AG04449 (cell line): ENCODE data around the gene ANTXR2.

Source experiments
- CTCF ChIA-PET: fragments of 350-600 bp; formaldehyde crosslinking; extraction: SDS; loops from one replicate; lab custom pipeline; 2021; ENCODE audit warnings: antibody characterized with exemption; lab: Yijun Ruan, JAX
- POLR2A ChIA-PET: fragments of 400-600, 350-600 bp; formaldehyde crosslinking; extraction: SDS; loops from one replicate; lab custom pipeline; 2020; ENCODE audit warnings: antibody characterized with exemption, inconsistent platforms; lab: Yijun Ruan, JAX
- DNase-seq: peaks from one replicate; pipeline ENCODE4 v3.0.0-alpha.2; 2010; ENCODE audit warnings: low read depth, low spot score
- H3K4me3 ChIP-seq: 2 replicates; pipeline ENCODE4 v1.5.1; 2011; ENCODE audit warnings: low read depth, mild to moderate bottlenecking, control low read depth, low read length
- TF ChIP-seq, protein P1 (sequence below): IDR thresholded peaks from one replicate; pipeline ENCODE4 v1.5.1; 2011; ENCODE audit warnings: mild to moderate bottlenecking, moderate library complexity, low read length, control low read depth, inconsistent platforms; ENCODE audit not compliant: insufficient read depth; ENCODE audit errors: missing control alignments

The ANTXR2 gene

DNA sequence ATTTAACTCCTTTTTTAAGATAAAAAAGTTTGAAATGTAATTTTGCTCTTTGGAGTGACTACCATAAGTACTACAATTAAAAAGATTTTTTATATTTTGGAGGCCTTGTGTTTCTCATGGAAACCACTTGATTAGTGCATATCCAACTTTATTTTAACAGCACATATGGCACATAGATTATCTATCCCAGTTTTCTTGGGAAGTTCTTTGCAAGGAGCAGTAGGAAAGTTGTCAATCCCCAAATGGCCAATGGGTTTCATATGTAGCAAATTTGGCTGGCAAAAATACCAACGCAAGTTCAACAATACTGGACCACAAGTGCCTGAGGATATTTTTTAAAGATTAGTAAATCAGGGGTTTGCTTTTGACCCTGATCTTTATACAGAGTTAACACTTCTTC, 15.4 kb upstream of the ANTXR2 start:
- POLR2A ChIA-PET = no interaction called here
- CTCF ChIA-PET = interaction anchor here (1.0 kb wide), 1 partner anchor 37 kb away, joined by 4 read pairs; no protein-coding TSS in a partner anchor
- DNase-seq = no peak
- TF ChIP-seq, protein P1, sequence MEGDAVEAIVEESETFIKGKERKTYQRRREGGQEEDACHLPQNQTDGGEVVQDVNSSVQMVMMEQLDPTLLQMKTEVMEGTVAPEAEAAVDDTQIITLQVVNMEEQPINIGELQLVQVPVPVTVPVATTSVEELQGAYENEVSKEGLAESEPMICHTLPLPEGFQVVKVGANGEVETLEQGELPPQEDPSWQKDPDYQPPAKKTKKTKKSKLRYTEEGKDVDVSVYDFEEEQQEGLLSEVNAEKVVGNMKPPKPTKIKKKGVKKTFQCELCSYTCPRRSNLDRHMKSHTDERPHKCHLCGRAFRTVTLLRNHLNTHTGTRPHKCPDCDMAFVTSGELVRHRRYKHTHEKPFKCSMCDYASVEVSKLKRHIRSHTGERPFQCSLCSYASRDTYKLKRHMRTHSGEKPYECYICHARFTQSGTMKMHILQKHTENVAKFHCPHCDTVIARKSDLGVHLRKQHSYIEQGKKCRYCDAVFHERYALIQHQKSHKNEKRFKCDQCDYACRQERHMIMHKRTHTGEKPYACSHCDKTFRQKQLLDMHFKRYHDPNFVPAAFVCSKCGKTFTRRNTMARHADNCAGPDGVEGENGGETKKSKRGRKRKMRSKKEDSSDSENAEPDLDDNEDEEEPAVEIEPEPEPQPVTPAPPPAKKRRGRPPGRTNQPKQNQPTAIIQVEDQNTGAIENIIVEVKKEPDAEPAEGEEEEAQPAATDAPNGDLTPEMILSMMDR = no peak
- no peak overlapping the region for H3K4me3 ChIP-seq

DNA sequence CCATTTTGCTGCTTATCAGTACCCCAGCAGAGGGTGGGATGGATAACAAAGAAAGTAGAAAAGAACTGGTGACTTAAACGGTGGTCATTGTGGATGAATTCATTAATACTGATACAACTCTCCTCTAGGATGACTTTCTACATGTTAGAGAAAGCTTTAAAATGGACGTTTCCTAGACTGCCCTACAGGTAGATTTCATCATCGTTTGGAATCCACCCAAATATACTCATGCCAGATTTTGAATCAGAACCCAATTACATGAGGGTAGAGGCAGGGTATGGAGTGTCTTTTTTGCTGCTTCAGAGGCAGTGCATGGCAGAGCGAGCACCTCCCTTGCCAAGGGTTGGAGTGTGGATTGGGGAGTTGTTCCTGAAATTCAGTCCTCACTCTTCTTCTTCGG, 13.3 kb upstream of the ANTXR2 start:
- DNase-seq = no peak
- TF ChIP-seq, protein P1 = no peak
- no peak overlapping the region for H3K4me3 ChIP-seq
- ChIA-PET CTCF (interaction anchor here (1.7 kb wide), 1 partner anchor 13 kb away, joined by 4 read pairs; the partner anchor contains the start of gene ANTXR2), POLR2A (no interaction called here)

DNA sequence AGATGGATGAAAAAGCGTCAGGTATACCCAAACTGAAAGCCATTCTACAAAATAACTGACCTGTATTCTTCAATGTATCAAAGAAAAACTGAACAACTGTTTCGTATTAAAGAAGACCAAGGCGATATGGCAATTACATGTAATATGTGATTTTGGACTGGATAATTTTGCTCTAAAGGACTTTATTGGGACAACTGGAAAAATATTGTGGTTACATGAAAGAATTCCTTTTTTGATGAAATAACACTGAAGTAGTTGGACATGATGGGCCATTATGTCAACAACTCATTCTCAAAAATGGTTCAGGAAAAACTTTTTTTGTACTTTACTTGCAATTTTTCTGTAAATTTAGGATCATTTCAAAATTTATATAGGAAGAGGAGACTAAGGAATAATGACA, 12.1 kb upstream of the ANTXR2 start:
- no peak for DNase-seq
- ChIA-PET CTCF (no interaction called here), POLR2A (no interaction called here)
- TF ChIP-seq, protein P1 = no peak
- no peak overlapping the region for H3K4me3 ChIP-seq

DNA sequence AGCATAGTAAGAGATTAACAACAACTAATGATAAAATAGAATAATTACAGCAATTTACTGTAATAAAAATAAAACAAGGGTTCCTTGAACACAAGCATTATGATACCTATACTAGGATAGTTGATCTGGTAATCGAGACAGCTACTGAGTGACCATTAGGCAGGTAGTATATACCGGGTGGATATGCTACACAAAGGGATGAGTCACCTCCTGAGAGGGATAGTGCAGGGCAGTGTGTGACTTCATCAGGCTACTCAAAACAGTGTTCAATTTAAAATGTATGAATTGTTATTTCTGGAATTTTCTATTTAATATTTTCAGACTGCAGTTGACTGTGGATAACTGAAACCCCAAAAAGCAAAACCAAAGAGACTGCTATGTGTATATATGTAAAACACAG, 9.7 kb upstream of the ANTXR2 start:
- TF ChIP-seq, protein P1 = no peak
- no peak for DNase-seq
- ChIA-PET POLR2A (no interaction called here), CTCF (interaction anchor here (1.2 kb wide), 1 partner anchor 30 kb away, joined by 3 read pairs; no protein-coding TSS in a partner anchor)
- H3K4me3 ChIP-seq = no peak overlapping the region

DNA sequence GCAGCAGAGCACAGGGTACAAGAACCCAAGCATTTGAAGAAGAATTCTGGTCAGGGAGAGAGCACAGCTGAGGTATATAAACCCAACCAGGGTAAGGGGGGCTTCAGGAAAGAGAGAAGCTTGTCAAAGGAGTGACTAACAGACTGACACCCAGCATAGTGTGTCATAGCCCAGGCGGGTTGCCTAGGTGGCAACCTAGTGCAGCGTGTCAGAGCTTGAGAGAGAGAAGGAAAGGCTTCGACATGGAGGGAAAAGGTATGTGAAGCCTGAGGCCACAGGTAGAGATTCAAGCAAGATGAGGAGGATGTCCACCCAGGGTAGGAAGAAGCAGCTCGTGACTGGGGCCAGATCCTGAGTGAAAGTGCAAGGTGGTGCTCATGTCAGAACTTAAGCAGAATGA, 8.5 kb upstream of the ANTXR2 start:
- ChIA-PET POLR2A (no interaction called here), CTCF (interaction anchor here (1.1 to 2.3 kb wide), 2 partner anchors 102 to 121 kb away, joined by 5 to 7 read pairs; no protein-coding TSS in a partner anchor)
- no peak for DNase-seq
- TF ChIP-seq, protein P1 = no peak
- H3K4me3 ChIP-seq = no peak overlapping the region

DNA sequence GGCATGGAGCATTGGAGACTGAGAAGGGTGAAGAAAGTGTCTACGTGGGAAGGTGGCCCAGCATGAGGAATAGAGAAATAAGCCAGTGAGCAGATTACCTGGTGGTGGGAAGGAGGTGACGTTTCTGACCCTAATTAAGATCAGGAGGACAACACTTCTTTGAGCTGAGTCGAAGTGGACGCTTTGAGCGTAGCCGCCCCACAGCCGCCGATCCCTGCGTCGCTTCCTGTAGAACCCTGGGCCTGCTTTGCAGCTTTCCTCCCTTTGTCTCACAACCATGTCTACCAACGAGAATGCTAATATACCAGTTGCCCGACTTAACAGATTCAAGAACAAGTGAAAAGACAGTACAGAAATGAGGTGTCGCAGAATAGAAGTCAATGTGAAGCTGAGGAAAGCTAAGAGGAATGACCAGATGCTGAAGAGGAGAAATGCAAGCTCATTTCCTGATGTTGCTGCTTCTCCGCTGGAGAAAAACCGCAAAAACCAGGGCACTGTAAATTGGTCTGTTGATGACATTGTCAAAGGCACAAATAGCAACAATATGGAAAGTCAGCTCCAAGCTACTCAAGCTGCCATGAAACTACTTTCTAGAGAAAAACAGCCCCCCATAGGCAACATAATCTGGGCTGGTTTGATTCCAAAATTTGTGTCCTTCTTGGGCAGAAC, 6.4 kb upstream of the ANTXR2 start:
- POLR2A ChIA-PET = no interaction called here
- H3K4me3 ChIP-seq = no peak overlapping the region
- TF ChIP-seq, protein P1 = no peak
- CTCF ChIA-PET = interaction anchor here (0.7 kb wide), 1 partner anchor 106 kb away, joined by 3 read pairs; no protein-coding TSS in a partner anchor
- no peak for DNase-seq
